WTC11 (cell line): Measurements from ENCODE around the gene PLA1A. TPM values are rescaled to one million over a fixed set of nuclear protein-coding genes. Genes with fewer than 3 reads are reported as not detected.

Experiments used
- ATAC-seq: fragments of 200-7000 bp; cut with Tn5 transposase; 2 replicates; pipeline ENCODE4 v1.10.0; 2021; ENCODE audit warnings: mild to moderate bottlenecking, moderate library complexity
- CTCF ChIA-PET: fragments of 300-600 bp; sonication (Branson Sonifier 250); formaldehyde crosslinking; loops from one replicate; lab custom pipeline; 2021; ENCODE audit warnings: antibody characterized with exemption; lab: Charles Lee
- POLR2A ChIA-PET: fragments of 350-600 bp; sonication (Branson Sonifier 250); formaldehyde crosslinking; loops from one replicate; lab custom pipeline; 2021; ENCODE audit warnings: antibody characterized with exemption; lab: Charles Lee
- DNase-seq: peaks from one replicate; pipeline ENCODE4 v3.0.0; 2021; ENCODE audit warnings: low spot score
- H3K27ac Mint-ChIP-seq: 2 replicates; pipeline ENCODE4 v1.8.0; 2021; ENCODE audit warnings: mixed read lengths
- H3K27me3 Mint-ChIP-seq: 2 replicates; pipeline ENCODE4 v1.8.0; 2021; ENCODE audit warnings: low read depth, mild to moderate bottlenecking, moderate library complexity, mixed read lengths
- H3K36me3 Mint-ChIP-seq: 2 replicates; pipeline ENCODE4 v1.8.0; 2021; ENCODE audit warnings: mixed read lengths
- H3K4me1 Mint-ChIP-seq: 2 replicates; pipeline ENCODE4 v1.8.0; 2022; ENCODE audit warnings: mixed read lengths
- H3K4me3 Mint-ChIP-seq: 2 replicates; pipeline ENCODE4 v1.8.0; 2021; ENCODE audit warnings: mild to moderate bottlenecking, moderate library complexity, mixed read lengths
- H3K9me3 Mint-ChIP-seq: 2 replicates; pipeline ENCODE4 v1.8.0; 2021; ENCODE audit warnings: mixed read lengths
- CREM ChIP-seq: sonication (generic); formaldehyde crosslinking; IDR thresholded peaks from 2 replicates; pipeline ENCODE4 v1.8.1; 2022; ENCODE audit warnings: mild to moderate bottlenecking, missing genetic modification reagents, moderate library complexity
- EMX1 ChIP-seq: fragments of 250-450 bp; sonication (Bioruptor Pico); IDR thresholded peaks from 2 replicates; pipeline ENCODE4 v1.8.0; 2021; ENCODE audit warnings: mild to moderate bottlenecking
- FOXJ3 ChIP-seq: sonication (generic); formaldehyde crosslinking; IDR thresholded peaks from 2 replicates; pipeline ENCODE4 v1.9.0; 2021; ENCODE audit warnings: missing genetic modification reagents, mild to moderate bottlenecking, borderline replicate concordance
- GRHL2 ChIP-seq: fragments of 250-450 bp; sonication (Bioruptor Pico); IDR thresholded peaks from 2 replicates; pipeline ENCODE4 v1.8.0; 2022; ENCODE audit warnings: mild to moderate bottlenecking, moderate library complexity; ENCODE audit not compliant: insufficient replicate concordance, severe bottlenecking
- GTF2I ChIP-seq: fragments of 250-450 bp; sonication (Bioruptor Pico); conservative IDR thresholded peaks from 2 replicates; pipeline ENCODE4 v1.4.0; 2021; ENCODE audit warnings: mild to moderate bottlenecking
- KAT7 ChIP-seq: sonication (generic); formaldehyde crosslinking; IDR thresholded peaks from 2 replicates; pipeline ENCODE4 v1.8.1; 2023; ENCODE audit warnings: missing genetic modification reagents, mild to moderate bottlenecking, borderline replicate concordance
- MXD4 ChIP-seq: fragments of 250-450 bp; sonication (Bioruptor Pico); IDR thresholded peaks from 2 replicates; pipeline ENCODE4 v1.8.0; 2021; ENCODE audit warnings: mild to moderate bottlenecking, moderate library complexity, borderline replicate concordance
- MYBL2 ChIP-seq: sonication (generic); formaldehyde crosslinking; IDR thresholded peaks from 2 replicates; pipeline ENCODE4 v1.8.1; 2023; ENCODE audit warnings: mild to moderate bottlenecking, moderate library complexity, missing genetic modification reagents
- NFATC4 ChIP-seq: fragments of 250-450 bp; sonication (Bioruptor Pico); IDR thresholded peaks from 2 replicates; pipeline ENCODE4 v1.9.0; 2021; ENCODE audit warnings: mild to moderate bottlenecking
- NFE2L1 ChIP-seq: sonication (generic); formaldehyde crosslinking; IDR thresholded peaks from 2 replicates; pipeline ENCODE4 v1.8.1; 2023; ENCODE audit warnings: missing genetic modification reagents
- NR3C1 ChIP-seq: sonication (generic); formaldehyde crosslinking; conservative IDR thresholded peaks from 2 replicates; pipeline ENCODE4 v1.8.1; 2023; ENCODE audit warnings: low read depth, mild to moderate bottlenecking, missing genetic modification reagents
- PREB ChIP-seq: sonication (generic); formaldehyde crosslinking; IDR thresholded peaks from 2 replicates; pipeline ENCODE4 v1.8.1; 2022; ENCODE audit warnings: mild to moderate bottlenecking, missing genetic modification reagents, moderate library complexity, borderline replicate concordance
- PRRX2 ChIP-seq: fragments of 250-450 bp; sonication (Bioruptor Pico); IDR thresholded peaks from 2 replicates; pipeline ENCODE4 v1.8.0; 2021; ENCODE audit warnings: mild to moderate bottlenecking
- SMAD4 ChIP-seq: sonication (generic); formaldehyde crosslinking; IDR thresholded peaks from 2 replicates; pipeline ENCODE4 v1.8.0; 2022; ENCODE audit warnings: mild to moderate bottlenecking, missing genetic modification reagents
- TCF7 ChIP-seq: sonication (generic); formaldehyde crosslinking; IDR thresholded peaks from 2 replicates; pipeline ENCODE4 v1.8.0; 2022; ENCODE audit warnings: mild to moderate bottlenecking, low read depth, missing genetic modification reagents, moderate library complexity
- TEAD1 ChIP-seq: sonication (generic); formaldehyde crosslinking; IDR thresholded peaks from 2 replicates; pipeline ENCODE4 v1.8.0; 2022; ENCODE audit warnings: mild to moderate bottlenecking, missing genetic modification reagents
- ZNF138 ChIP-seq: sonication (generic); formaldehyde crosslinking; conservative IDR thresholded peaks from 2 replicates; pipeline ENCODE4 v1.8.1; 2022; ENCODE audit warnings: mild to moderate bottlenecking, moderate library complexity, missing genetic modification reagents
- ZNF425 ChIP-seq: fragments of 250-450 bp; sonication (Bioruptor Pico); conservative IDR thresholded peaks from 2 replicates; pipeline ENCODE4 v1.9.0; 2021; ENCODE audit warnings: mild to moderate bottlenecking
- total RNA-seq: library from RNA; stranded (reverse); gene quantifications from 3 replicates; pipeline ENCODE4 v1.2.3, GENCODE V29; 2021
- TF ChIP-seq, protein P1 (sequence below): sonication (generic); formaldehyde crosslinking; IDR thresholded peaks from 2 replicates; pipeline ENCODE4 v1.8.1; 2022; ENCODE audit warnings: mild to moderate bottlenecking, moderate library complexity, missing genetic modification reagents
- TF ChIP-seq, protein P2 (sequence below): fragments of 250-450 bp; sonication (Bioruptor Pico); IDR thresholded peaks from 2 replicates; pipeline ENCODE4 v1.9.0; 2021; ENCODE audit warnings: mild to moderate bottlenecking, borderline replicate concordance
- TF ChIP-seq, protein P3 (sequence below): sonication (generic); formaldehyde crosslinking; IDR thresholded peaks from 2 replicates; pipeline ENCODE4 v1.8.0; 2022; ENCODE audit warnings: mild to moderate bottlenecking, missing genetic modification reagents
- TF ChIP-seq, protein P4 (sequence below): sonication (generic); formaldehyde crosslinking; IDR thresholded peaks from 2 replicates; pipeline ENCODE4 v1.8.1; 2023; ENCODE audit warnings: mild to moderate bottlenecking, missing genetic modification reagents
- TF ChIP-seq, protein P5 (sequence below): sonication (generic); formaldehyde crosslinking; IDR thresholded peaks from 2 replicates; pipeline ENCODE4 v1.8.1; 2022; ENCODE audit warnings: low read depth, mild to moderate bottlenecking, moderate library complexity, missing genetic modification reagents, borderline replicate concordance

PLA1A gene
- total RNA-seq, 1 experiment from 2014 or later = not detected

DNA sequence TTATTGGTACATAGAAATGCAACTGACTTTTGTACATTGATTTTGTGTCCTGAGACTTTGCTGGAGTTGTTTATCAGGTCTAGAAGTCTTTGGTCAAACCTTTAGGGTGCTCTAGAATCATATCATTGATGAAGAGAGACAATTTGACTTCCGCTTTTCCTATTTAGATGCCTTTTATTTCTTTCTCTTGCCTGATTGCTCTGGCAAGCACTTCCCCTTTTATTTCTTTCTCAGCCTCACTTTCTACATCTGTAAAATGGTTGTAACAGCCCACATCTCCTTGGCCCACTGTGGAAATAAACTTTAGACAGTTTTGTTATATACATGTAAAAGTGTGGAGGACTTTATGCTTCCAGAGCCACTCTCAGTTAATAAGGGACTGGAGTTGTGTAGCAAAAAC lies 14.0 kb downstream of the PLA1A start:
- 0 out of 2 replicates have a peak, but pooled peaks cover 5% of the 10 kb centered on the region for H3K4me1 Mint-ChIP-seq
- ATAC-seq = no peak
- H3K4me3 Mint-ChIP-seq = no peak overlapping the region
- POLR2A ChIA-PET = no interaction called here
- CTCF ChIA-PET = no interaction called here
- DNase-seq = no peak
- H3K36me3 Mint-ChIP-seq = no peaks in the 10 kb centered on the region
- no peaks in the 10 kb centered on the region; the same call in 1 of the 2 replicates for H3K27me3 Mint-ChIP-seq
- no peak overlapping the region for H3K27ac Mint-ChIP-seq
- TF ChIP-seq KAT7 (CRISPR knock-in tag) (no peak), GTF2I (CRISPR knock-in tag) (no peak), MYBL2 (CRISPR knock-in tag) (no peak), TCF7 (no peak)
- TF ChIP-seq, protein P1, sequence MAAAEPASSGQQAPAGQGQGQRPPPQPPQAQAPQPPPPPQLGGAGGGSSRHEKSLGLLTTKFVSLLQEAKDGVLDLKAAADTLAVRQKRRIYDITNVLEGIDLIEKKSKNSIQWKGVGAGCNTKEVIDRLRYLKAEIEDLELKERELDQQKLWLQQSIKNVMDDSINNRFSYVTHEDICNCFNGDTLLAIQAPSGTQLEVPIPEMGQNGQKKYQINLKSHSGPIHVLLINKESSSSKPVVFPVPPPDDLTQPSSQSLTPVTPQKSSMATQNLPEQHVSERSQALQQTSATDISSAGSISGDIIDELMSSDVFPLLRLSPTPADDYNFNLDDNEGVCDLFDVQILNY (CRISPR knock-in tag) = no peak
- H3K9me3 Mint-ChIP-seq = no peaks in the 10 kb centered on the region

GRCh38 chr3:119613201-119613600 lies 15.5 kb downstream of the PLA1A start:
- no peak overlapping the region for H3K4me3 Mint-ChIP-seq
- H3K9me3 Mint-ChIP-seq = no peaks in the 10 kb centered on the region
- CTCF ChIA-PET = no interaction called here
- TF ChIP-seq ZNF138 (CRISPR knock-in tag) (no peak), EMX1 (CRISPR knock-in tag) (no peak), NFATC4 (CRISPR knock-in tag) (no peak), NR3C1 (no peak), PREB (no peak), FOXJ3 (CRISPR knock-in tag) (no peak), TEAD1 (CRISPR knock-in tag) (no peak), NFE2L1 (CRISPR knock-in tag) (no peak), PRRX2 (CRISPR knock-in tag) (no peak), GRHL2 (CRISPR knock-in tag) (no peak), SMAD4 (CRISPR knock-in tag) (no peak), MXD4 (CRISPR knock-in tag) (no peak), ZNF425 (no peak), CREM (CRISPR knock-in tag) (no peak)
- TF ChIP-seq, protein P2, sequence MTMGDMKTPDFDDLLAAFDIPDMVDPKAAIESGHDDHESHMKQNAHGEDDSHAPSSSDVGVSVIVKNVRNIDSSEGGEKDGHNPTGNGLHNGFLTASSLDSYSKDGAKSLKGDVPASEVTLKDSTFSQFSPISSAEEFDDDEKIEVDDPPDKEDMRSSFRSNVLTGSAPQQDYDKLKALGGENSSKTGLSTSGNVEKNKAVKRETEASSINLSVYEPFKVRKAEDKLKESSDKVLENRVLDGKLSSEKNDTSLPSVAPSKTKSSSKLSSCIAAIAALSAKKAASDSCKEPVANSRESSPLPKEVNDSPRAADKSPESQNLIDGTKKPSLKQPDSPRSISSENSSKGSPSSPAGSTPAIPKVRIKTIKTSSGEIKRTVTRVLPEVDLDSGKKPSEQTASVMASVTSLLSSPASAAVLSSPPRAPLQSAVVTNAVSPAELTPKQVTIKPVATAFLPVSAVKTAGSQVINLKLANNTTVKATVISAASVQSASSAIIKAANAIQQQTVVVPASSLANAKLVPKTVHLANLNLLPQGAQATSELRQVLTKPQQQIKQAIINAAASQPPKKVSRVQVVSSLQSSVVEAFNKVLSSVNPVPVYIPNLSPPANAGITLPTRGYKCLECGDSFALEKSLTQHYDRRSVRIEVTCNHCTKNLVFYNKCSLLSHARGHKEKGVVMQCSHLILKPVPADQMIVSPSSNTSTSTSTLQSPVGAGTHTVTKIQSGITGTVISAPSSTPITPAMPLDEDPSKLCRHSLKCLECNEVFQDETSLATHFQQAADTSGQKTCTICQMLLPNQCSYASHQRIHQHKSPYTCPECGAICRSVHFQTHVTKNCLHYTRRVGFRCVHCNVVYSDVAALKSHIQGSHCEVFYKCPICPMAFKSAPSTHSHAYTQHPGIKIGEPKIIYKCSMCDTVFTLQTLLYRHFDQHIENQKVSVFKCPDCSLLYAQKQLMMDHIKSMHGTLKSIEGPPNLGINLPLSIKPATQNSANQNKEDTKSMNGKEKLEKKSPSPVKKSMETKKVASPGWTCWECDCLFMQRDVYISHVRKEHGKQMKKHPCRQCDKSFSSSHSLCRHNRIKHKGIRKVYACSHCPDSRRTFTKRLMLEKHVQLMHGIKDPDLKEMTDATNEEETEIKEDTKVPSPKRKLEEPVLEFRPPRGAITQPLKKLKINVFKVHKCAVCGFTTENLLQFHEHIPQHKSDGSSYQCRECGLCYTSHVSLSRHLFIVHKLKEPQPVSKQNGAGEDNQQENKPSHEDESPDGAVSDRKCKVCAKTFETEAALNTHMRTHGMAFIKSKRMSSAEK (CRISPR knock-in tag) = no peak
- TF ChIP-seq, protein P3, sequence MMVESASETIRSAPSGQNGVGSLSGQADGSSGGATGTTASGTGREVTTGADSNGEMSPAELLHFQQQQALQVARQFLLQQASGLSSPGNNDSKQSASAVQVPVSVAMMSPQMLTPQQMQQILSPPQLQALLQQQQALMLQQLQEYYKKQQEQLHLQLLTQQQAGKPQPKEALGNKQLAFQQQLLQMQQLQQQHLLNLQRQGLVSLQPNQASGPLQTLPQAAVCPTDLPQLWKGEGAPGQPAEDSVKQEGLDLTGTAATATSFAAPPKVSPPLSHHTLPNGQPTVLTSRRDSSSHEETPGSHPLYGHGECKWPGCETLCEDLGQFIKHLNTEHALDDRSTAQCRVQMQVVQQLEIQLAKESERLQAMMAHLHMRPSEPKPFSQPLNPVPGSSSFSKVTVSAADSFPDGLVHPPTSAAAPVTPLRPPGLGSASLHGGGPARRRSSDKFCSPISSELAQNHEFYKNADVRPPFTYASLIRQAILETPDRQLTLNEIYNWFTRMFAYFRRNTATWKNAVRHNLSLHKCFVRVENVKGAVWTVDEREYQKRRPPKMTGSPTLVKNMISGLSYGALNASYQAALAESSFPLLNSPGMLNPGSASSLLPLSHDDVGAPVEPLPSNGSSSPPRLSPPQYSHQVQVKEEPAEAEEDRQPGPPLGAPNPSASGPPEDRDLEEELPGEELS = no peak
- TF ChIP-seq, protein P4, sequence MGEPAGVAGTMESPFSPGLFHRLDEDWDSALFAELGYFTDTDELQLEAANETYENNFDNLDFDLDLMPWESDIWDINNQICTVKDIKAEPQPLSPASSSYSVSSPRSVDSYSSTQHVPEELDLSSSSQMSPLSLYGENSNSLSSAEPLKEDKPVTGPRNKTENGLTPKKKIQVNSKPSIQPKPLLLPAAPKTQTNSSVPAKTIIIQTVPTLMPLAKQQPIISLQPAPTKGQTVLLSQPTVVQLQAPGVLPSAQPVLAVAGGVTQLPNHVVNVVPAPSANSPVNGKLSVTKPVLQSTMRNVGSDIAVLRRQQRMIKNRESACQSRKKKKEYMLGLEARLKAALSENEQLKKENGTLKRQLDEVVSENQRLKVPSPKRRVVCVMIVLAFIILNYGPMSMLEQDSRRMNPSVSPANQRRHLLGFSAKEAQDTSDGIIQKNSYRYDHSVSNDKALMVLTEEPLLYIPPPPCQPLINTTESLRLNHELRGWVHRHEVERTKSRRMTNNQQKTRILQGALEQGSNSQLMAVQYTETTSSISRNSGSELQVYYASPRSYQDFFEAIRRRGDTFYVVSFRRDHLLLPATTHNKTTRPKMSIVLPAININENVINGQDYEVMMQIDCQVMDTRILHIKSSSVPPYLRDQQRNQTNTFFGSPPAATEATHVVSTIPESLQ (CRISPR knock-in tag) = no peak
- TF ChIP-seq, protein P5, sequence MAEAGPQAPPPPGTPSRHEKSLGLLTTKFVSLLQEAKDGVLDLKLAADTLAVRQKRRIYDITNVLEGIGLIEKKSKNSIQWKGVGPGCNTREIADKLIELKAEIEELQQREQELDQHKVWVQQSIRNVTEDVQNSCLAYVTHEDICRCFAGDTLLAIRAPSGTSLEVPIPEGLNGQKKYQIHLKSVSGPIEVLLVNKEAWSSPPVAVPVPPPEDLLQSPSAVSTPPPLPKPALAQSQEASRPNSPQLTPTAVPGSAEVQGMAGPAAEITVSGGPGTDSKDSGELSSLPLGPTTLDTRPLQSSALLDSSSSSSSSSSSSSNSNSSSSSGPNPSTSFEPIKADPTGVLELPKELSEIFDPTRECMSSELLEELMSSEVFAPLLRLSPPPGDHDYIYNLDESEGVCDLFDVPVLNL (CRISPR knock-in tag) = no peak

More at GRCh38 chr3:119613201-119613600, 15.5 kb downstream of the PLA1A start:
- 0 out of 2 replicates have a peak, but pooled peaks cover 5% of the 10 kb centered on the region for H3K4me1 Mint-ChIP-seq
- no peak overlapping the region for H3K27ac Mint-ChIP-seq
- DNase-seq = no peak
- H3K36me3 Mint-ChIP-seq = no peaks in the 10 kb centered on the region
- H3K27me3 Mint-ChIP-seq = no peaks in the 10 kb centered on the region; the same call in 1 of the 2 replicates
- no peak for ATAC-seq
- POLR2A ChIA-PET = no interaction called here
